ENCODE results near the gene ARMC5.

Gene ARMC5

GRCh38 chr16:31460582-31461002 lies 1.3 kb downstream of the ARMC5 start:
- no peak for DNase-seq (ENCODE audit: low read depth in 2 of 2)

- DNase-seq (ENCODE audit: low read depth in 2 of 2) = no peak
Measured at GRCh38 chr16:31461201-31461920, 2.1 kb downstream of the ARMC5 start.

DNA sequence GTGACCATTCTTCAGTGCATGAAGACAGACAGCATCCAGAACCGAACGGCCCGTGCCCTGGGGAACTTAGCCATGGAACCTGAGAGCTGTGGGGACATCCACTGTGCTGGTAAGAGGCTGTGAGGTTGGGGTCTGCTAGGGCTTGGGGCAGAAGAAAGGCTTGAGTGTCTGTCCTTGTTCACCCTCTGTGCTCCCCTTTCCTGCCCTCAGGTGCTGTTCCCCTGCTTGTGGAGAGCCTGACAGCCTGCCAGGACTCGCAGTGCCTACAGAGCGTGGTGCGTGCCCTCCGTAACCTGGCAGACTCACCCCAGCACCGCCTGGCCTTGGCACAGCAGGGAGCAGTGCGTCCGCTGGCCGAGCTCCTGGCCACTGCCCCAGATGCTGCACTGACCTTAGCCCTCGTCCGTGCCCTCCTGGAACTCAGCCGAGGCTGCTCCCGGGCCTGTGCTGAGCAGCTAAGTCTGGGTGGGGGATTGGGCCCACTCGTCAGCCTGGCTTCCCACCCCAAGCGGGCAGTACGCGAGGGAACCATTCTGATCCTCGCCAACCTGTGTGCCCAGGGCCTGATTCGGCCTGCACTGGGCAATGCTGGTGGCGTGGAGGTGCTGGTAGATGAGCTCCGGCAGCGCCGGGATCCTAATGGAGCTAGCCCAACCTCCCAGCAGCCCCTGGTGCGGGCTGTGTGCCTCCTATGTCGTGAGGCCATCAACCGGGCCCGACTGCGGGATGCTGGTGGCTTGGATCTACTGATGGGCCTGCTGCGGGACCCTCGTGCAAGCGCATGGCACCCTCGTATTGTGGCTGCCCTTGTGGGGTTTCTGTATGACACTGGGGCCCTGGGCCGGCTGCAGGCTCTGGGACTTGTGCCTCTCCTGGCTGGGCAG lies 2.9 kb downstream of the ARMC5 start:
- DNase-seq (ENCODE audit: low read depth in 2 of 2) = no peak

DNA sequence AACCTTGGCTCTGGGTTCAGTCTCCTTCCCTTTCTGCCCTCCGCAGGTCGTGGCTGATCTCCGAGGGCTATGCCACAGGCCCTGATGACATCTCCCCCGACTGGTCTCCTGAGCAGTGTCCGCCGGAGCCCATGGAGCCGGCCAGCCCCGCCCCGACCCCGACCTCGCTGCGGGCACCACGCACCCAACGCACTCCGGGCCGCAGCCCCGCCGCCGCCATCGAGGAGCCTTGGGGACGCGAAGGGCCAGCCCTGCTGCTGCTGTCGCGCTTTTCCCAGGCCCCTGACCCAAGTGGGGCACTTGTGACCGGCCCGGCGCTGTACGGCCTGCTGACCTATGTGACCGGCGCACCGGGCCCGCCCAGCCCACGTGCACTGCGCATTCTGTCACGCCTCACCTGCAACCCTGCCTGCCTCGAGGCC lies 5.1 kb downstream of the ARMC5 start:
- DNase-seq (ENCODE audit: low read depth in 2 of 2) = no peak

DNA sequence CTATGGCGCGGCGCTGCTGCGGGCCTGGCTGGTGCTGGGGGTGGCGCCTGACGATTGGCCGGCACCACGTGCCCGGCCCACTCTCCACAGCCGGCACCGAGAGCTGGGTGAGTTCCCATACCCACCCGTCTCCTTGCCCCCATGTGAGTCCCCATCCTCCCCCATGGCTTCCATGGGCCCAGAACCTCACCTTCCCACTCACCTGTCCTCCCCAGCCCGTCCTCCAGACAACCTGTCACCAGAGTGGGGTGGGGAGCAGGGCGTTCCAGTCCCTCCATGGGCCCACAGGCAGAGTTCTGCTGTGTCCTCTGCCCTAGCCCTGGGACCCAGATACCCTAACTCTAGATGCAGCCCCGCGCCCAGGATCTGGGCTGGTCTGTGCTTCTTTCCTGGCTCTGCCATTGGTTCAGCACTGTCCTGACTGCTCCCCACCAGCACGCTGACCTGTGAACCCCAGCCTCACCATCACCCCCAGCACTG lies 5.5 kb downstream of the ARMC5 start:
- no peak for DNase-seq (ENCODE audit: low read depth in 2 of 2)

DNA sequence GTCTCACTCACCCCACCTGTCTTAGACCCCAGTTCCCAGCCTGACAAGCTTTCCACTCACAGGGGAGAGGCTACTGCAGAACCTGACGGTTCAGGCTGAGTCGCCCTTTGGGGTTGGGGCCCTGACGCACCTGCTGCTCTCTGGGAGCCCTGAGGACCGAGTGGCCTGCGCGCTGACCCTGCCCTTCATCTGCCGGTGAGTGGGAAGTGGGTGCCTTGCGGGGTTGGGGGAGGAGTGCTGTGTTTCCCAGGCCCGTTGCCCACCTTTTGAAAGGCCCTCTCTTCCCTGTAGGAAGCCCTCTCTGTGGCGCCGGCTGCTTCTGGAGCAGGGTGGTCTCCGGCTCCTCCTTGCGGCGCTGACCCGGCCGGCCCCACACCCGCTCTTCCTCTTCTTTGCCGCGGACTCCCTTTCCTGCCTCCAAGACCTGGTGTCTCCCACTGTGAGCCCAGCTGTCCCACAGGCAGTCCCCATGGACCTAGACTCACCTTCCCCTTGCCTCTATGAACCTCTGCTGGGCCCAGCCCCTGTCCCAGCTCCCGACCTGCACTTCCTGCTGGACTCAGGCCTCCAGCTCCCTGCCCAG lies 6.6 kb downstream of the ARMC5 start:
- DNase-seq (ENCODE audit: low read depth in 2 of 2) = no peak

GRCh38 chr16:31466381-31466841 lies 7.1 kb downstream of the ARMC5 start:
- no peak for DNase-seq (ENCODE audit: low read depth in 2 of 2)

DNA sequence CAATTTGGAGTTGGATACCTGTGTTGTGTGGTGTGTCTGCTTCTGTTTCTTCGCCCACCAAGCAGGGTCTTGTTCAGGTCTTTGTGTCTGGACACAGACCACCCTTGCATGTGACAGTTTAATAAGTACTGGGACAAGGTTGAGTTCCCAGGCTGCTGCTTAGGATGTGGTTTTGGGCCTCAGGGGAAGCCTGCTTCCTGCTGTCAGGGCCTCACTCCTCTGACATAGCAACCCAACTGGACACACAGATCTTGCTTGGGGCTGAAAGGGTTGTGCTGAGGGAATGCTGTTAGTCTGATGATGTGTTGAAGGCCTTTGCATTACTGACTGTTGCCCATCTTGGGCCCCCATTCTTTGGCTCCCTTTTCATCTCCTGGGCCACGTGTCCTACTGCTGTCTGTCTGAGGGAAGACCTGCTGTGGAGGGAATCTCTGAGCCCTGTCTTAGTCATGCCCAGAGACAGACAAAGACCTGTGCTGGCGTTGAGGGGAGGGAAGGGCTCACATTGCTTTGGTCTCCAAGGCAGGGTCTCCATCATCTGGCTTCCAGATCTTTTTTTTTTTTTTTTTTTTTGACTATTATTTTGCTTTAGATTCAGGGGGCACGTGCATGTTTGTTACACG lies 8.0 kb downstream of the ARMC5 start:
- no peak for DNase-seq (ENCODE audit: low read depth in 2 of 2)

DNA sequence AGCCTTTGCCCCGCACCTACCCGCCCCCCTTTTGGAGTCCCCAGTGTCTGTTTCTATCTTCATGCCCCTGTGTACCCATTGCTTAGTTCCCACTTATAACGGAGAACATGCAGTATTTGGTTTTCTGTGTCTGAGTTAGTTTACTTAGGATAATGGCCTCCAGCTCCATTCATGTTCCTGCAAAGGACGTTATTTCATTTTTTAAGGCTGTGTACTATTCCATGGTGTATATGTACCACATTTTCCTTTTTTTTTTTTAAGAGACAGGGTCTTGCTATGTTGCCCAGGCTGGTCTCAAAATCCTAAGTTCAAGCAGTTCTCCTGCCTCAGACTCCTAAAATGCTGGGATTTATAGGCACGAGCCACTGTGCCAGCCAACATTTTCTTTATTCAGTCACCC lies 8.6 kb downstream of the ARMC5 start:
- DNase-seq (ENCODE audit: low read depth in 2 of 2) = no peak

- no peak for DNase-seq (ENCODE audit: low read depth in 2 of 2)
Measured at GRCh38 chr16:31470615-31471014, 11.3 kb downstream of the ARMC5 start.

- no peak for DNase-seq (ENCODE audit: low read depth in 2 of 2)
Measured at GRCh38 chr16:31471241-31471874, 12.1 kb downstream of the ARMC5 start.

- no peak for DNase-seq (ENCODE audit: low read depth in 2 of 2)
Measured at GRCh38 chr16:31471875-31472708, 12.8 kb downstream of the ARMC5 start, which contains the start of gene TGFB1I1. Gene TGFB1I1, plus strand, starts transcription at chr16:31472152. Its CDS starts 37 bp downstream, at chr16:31472189.

GRCh38 chr16:31472709-31473203 lies 13.5 kb downstream of the ARMC5 start:
- DNase-seq (ENCODE audit: low read depth in 2 of 2) = peak in 1 of 2 donors; percentile 45

- DNase-seq (ENCODE audit: low read depth in 2 of 2) = no peak
Measured at GRCh38 chr16:31473264-31473984, 14.1 kb downstream of the ARMC5 start.

- no peak for DNase-seq (ENCODE audit: low read depth in 2 of 2)
Measured at GRCh38 chr16:31474173-31474714, 14.9 kb downstream of the ARMC5 start.

GRCh38 chr16:31474773-31475738 lies 15.8 kb downstream of the ARMC5 start:
- DNase-seq (ENCODE audit: low read depth in 2 of 2) = no peak

GRCh38 chr16:31475946-31476302 lies 16.6 kb downstream of the ARMC5 start:
- DNase-seq (ENCODE audit: low read depth in 2 of 2) = no peak
